B cell (primary cell): ENCODE measurements around the gene ADSS1. TPM values are rescaled to one million over a fixed set of nuclear protein-coding genes. Genes with fewer than 3 reads are reported as not detected.

Experiments
- ATAC-seq: fragments of 200-7000 bp; cut with Tn5 transposase; one replicate; pipeline ENCODE4 v1.10.0; 2021; ENCODE audit warnings: low read depth, mild to moderate bottlenecking, moderate number of reproducible peaks, moderate library complexity
- CTCF ChIA-PET: fragments of 350-600 bp; sonication (Branson Sonifier 250); formaldehyde crosslinking; loops from one replicate; lab custom pipeline; 2021; ENCODE audit warnings: antibody characterized with exemption, inconsistent platforms; lab: Charles Lee
- POLR2A ChIA-PET: fragments of 350-600 bp; sonication (Branson Sonifier 250); formaldehyde crosslinking; loops from one replicate; lab custom pipeline; 2021; ENCODE audit warnings: antibody characterized with exemption; lab: Charles Lee
- DNase-seq: peaks from one replicate; pipeline ENCODE4 v3.0.0; 2013
- H2AFZ ChIP-seq: 2 replicates; pipeline ENCODE4 v1.6.1; 2012; ENCODE audit warnings: mild to moderate bottlenecking, low read depth, low read length; ENCODE audit not compliant: insufficient read depth, poor library complexity, severe bottlenecking
- H3K27ac ChIP-seq, 2 donors: 1 replicate in 1 of 2; 2 replicates in 1 of 2; pipeline ENCODE4 v1.5.1; 2012 to 2013; ENCODE audit warnings: low read length in 2 of 2, mild to moderate bottlenecking in 2 of 2, moderate library complexity in 1 of 2
- H3K27me3 ChIP-seq, 4 experiments: fragments of 200-600 bp in 1 of 4; sonication (generic) in 1 of 4; replicated peaks in 1 of 4; 1 replicate in 2 of 4; 2 replicates in 2 of 4; pipeline versions ENCODE4 v1.6.1 to v1.7.0; 2013 to 2016; ENCODE audit warnings: low read length in 3 of 4, mild to moderate bottlenecking in 2 of 4, mixed read lengths in 1 of 4, moderate library complexity in 1 of 4; ENCODE audit not compliant: insufficient read depth in 4 of 4, control insufficient read depth in 3 of 4; ENCODE audit errors: control extremely low read depth in 1 of 4
- H3K36me3 ChIP-seq, 2 experiments: replicated peaks in 1 of 2; 1 replicate in 1 of 2; 2 replicates in 1 of 2; pipeline versions ENCODE4 v1.6.1 to v1.7.1; 2013; ENCODE audit warnings: low read length in 1 of 2; ENCODE audit not compliant: insufficient read depth in 2 of 2, control insufficient read depth in 1 of 2; ENCODE audit errors: control extremely low read depth in 1 of 2, extremely low read depth in 1 of 2
- H3K4me1 ChIP-seq, 2 donors: fragments of 200-600 bp in 1 of 2; sonication (generic) in 1 of 2; 1 replicate in 1 of 2; 2 replicates in 1 of 2; pipeline versions ENCODE4 v1.5.1 to v1.6.1; 2013 to 2017; ENCODE audit warnings: low read length in 2 of 2; ENCODE audit not compliant: control insufficient read depth in 2 of 2, insufficient read depth in 2 of 2
- H3K4me2 ChIP-seq: replicated peaks from 2 replicates; pipeline ENCODE3; 2012; ENCODE audit warnings: mild to moderate bottlenecking, low read depth, low read length; ENCODE audit not compliant: poor library complexity, severe bottlenecking
- H3K4me3 ChIP-seq, 5 experiments: fragments of 200-600 bp in 1 of 5; sonication (generic) in 1 of 5; 1 replicate in 3 of 5; 2 replicates in 2 of 5; pipeline versions ENCODE4 v1.5.1 to v1.7.0; 2011 to 2016; ENCODE audit warnings: low read length in 4 of 5, mild to moderate bottlenecking in 4 of 5, low read depth in 2 of 5, control low read depth in 1 of 5, moderate library complexity in 1 of 5; ENCODE audit not compliant: insufficient read depth in 1 of 5; ENCODE audit errors: control extremely low read depth in 1 of 5, extremely low read depth in 1 of 5
- H3K79me2 ChIP-seq: fragments of 200-600 bp; sonication (generic); one replicate; pipeline ENCODE4 v1.6.0; 2016; ENCODE audit warnings: low read length; ENCODE audit not compliant: control insufficient read depth, insufficient read depth
- H3K9ac ChIP-seq: fragments of 200-600 bp; sonication (generic); 2 replicates; pipeline ENCODE4 v1.6.1; 2017; ENCODE audit warnings: mild to moderate bottlenecking, low read length, moderate library complexity
- H3K9me3 ChIP-seq, 3 donors: one replicate each; pipeline versions ENCODE4 v1.6.1 to v1.7.1; 2013; ENCODE audit warnings: low read length in 2 of 3; ENCODE audit not compliant: control insufficient read depth in 2 of 3, insufficient read depth in 1 of 3; ENCODE audit errors: control extremely low read depth in 1 of 3
- H4K20me1 ChIP-seq: 2 replicates; pipeline ENCODE4 v1.6.0; 2012; ENCODE audit warnings: mild to moderate bottlenecking, low read length; ENCODE audit not compliant: insufficient read depth, control insufficient read depth, poor library complexity, severe bottlenecking
- H3K27ac Mint-ChIP-seq: one replicate; pipeline ENCODE4 v1.8.0; 2021; ENCODE audit warnings: mixed read lengths
- H3K27me3 Mint-ChIP-seq: one replicate; pipeline ENCODE4 v1.8.0; 2021; ENCODE audit warnings: mixed read lengths
- H3K4me1 Mint-ChIP-seq: one replicate; pipeline ENCODE4 v1.8.0; 2021; ENCODE audit warnings: mixed read lengths
- H3K4me3 Mint-ChIP-seq: one replicate; pipeline ENCODE4 v1.8.0; 2021; ENCODE audit warnings: mixed read lengths
- H3K9me3 Mint-ChIP-seq: one replicate; pipeline ENCODE4 v1.8.0; 2022; ENCODE audit warnings: mixed read lengths; ENCODE audit not compliant: insufficient read depth
- EZH2 ChIP-seq: IDR thresholded peaks from 2 replicates; pipeline ENCODE4 v1.6.1; 2012; ENCODE audit warnings: borderline replicate concordance, low read depth, mild to moderate bottlenecking, moderate library complexity, low read length; ENCODE audit not compliant: insufficient read depth, poor library complexity, severe bottlenecking
- WGBS: methylation state at CpG from one replicate; pipeline ENCODE4 v1.1.5; 2013; ENCODE audit warnings: missing lambda C conversion rate; ENCODE audit not compliant: insufficient coverage; 5-methylcytosine and 5-hydroxymethylcytosine counted together
- intact Hi-C: fragments of 100-400 bp; cut with micrococcal nuclease; formaldehyde crosslinking; loops from one replicate; pipeline ENCODE4 v1.10.0; 2022
- polyA plus RNA-seq: library from polyadenylated mRNA; depleted of rRNA; stranded (reverse); fragments of >200 nt; gene quantifications from 2 replicates; pipeline ENCODE4 v1.2.3, GENCODE V29; 2012
- total RNA-seq, 2 donors: library from RNA; stranded (reverse); fragments of 120-200 nt in 1 of 2; gene quantifications; 1 replicate in 1 of 2; 2 replicates in 1 of 2; pipeline versions ENCODE4 v1.2.3 to v1.2.4, GENCODE V29; 2013 to 2022
- TF ChIP-seq, protein P1 (sequence below): fragments of 200-600 bp; IDR thresholded peaks from one replicate; pipeline ENCODE4 v1.8.0; 2022; ENCODE audit warnings: antibody characterized with exemption, mild to moderate bottlenecking

Gene ADSS1
- total and polyA plus RNA-seq, 2 donors (not counting 1 experiment from before 2014, with no cell fraction given): 0.33 to 1.7 TPM

DNA sequence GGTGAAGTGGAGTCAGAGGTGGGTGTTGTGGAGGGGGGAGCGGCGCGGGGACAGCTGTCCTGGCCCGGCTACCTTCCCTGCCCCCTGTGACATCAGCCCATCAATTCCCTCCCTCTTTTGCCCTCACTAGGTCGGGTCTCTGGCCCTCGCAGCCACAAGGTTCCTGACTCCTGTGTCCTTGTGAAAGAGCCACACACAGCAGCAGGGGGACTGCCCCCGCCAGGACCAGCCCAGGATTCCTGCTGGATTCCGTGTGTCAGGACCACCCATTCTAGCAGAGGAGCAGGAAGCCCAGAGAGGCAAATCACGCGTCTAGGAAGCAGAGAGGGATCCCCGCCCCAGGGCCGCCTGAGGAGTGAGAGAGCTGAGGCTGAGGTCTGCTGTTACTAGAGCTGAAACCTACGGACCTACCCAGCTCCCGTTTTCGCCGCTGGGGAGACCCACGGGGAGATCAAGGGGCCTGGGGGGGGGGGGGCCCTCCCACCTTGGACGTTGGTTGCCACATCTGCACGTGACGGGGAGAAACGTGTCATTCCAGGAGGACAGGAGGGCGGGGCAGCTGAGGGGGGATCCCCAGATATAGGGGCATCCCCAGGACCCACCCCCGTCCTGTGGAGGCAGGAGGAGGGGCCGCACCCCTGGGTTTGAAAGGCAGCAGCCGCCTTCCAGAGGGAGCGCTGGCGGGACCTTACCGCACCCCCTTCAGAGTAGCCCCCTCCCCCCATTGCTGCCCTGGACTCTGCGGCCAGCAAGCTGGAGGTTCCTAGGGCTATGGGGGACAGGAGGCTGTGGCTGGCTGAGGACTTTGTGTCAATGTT is 47.1 kb upstream of the ADSS1 start:
- peaks cover 0 to 18% (median 7%) of the 10 kb centered on the region in 3 donors for H3K9me3 ChIP-seq
- H3K9me3 Mint-ChIP-seq: peaks cover 9% of the 10 kb centered on the region
- no peaks in the 10 kb centered on the region for H3K36me3 ChIP-seq
- H3K27ac Mint-ChIP-seq: peak overlapping the region; percentile 81
- H3K27ac ChIP-seq: peak overlapping the region; percentile 6 to 51
- H3K4me3 Mint-ChIP-seq: peak overlapping the region; percentile 87
- TF ChIP-seq, protein P1, sequence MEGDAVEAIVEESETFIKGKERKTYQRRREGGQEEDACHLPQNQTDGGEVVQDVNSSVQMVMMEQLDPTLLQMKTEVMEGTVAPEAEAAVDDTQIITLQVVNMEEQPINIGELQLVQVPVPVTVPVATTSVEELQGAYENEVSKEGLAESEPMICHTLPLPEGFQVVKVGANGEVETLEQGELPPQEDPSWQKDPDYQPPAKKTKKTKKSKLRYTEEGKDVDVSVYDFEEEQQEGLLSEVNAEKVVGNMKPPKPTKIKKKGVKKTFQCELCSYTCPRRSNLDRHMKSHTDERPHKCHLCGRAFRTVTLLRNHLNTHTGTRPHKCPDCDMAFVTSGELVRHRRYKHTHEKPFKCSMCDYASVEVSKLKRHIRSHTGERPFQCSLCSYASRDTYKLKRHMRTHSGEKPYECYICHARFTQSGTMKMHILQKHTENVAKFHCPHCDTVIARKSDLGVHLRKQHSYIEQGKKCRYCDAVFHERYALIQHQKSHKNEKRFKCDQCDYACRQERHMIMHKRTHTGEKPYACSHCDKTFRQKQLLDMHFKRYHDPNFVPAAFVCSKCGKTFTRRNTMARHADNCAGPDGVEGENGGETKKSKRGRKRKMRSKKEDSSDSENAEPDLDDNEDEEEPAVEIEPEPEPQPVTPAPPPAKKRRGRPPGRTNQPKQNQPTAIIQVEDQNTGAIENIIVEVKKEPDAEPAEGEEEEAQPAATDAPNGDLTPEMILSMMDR: no peak
- TF ChIP-seq EZH2: no peak
- H3K4me1 Mint-ChIP-seq: peaks cover 45% of the 10 kb centered on the region
- POLR2A ChIA-PET: interaction anchor here (1.0 to 2.9 kb wide), 6 partner anchors 10 to 76 kb away, joined by 6 to 23 read pairs (median 10); partner anchors contain the start of gene SIVA1
- CTCF ChIA-PET: interaction anchor here (1.1 to 6.8 kb wide), 6 partner anchors 12 to 29 kb away, joined by 3 to 64 read pairs (median 7); no protein-coding TSS in a partner anchor
- intact Hi-C loops: loop anchor here (1.0 kb wide), 1 partner anchor 12 kb away; no protein-coding TSS in a partner anchor
- WGBS: 19% methylated on average over 15 of the region's 29 CpGs
- ATAC-seq: no peak
- peak overlapping the region; percentile 57 for H3K9ac ChIP-seq
- H3K4me2 ChIP-seq: peak overlapping the region; percentile 81
- DNase-seq: peak; percentile 53
- H3K27me3 ChIP-seq: no peaks in the 10 kb centered on the region
- peak overlapping the region in 4 of 5 experiments; percentile 54 to 64 (median 62) for H3K4me3 ChIP-seq
- H3K27me3 Mint-ChIP-seq: no peaks in the 10 kb centered on the region
- H2AFZ ChIP-seq: peak overlapping the region; percentile 72
- peaks cover 37 to 55% of the 10 kb centered on the region in 2 donors for H3K4me1 ChIP-seq
- no peaks in the 10 kb centered on the region for H3K79me2 ChIP-seq
- no peaks in the 10 kb centered on the region for H4K20me1 ChIP-seq
